HG02884 (cell line): ENCODE measurements around the gene ISYNA1.

Experiments
- ATAC-seq: cut with Tn5 transposase; IDR thresholded peaks from one replicate; pipeline ENCODE4 v1.9.1; 2021; ENCODE audit warnings: mild to moderate bottlenecking, moderate library complexity; ENCODE audit not compliant: unreplicated experiment

ISYNA1 gene

DNA sequence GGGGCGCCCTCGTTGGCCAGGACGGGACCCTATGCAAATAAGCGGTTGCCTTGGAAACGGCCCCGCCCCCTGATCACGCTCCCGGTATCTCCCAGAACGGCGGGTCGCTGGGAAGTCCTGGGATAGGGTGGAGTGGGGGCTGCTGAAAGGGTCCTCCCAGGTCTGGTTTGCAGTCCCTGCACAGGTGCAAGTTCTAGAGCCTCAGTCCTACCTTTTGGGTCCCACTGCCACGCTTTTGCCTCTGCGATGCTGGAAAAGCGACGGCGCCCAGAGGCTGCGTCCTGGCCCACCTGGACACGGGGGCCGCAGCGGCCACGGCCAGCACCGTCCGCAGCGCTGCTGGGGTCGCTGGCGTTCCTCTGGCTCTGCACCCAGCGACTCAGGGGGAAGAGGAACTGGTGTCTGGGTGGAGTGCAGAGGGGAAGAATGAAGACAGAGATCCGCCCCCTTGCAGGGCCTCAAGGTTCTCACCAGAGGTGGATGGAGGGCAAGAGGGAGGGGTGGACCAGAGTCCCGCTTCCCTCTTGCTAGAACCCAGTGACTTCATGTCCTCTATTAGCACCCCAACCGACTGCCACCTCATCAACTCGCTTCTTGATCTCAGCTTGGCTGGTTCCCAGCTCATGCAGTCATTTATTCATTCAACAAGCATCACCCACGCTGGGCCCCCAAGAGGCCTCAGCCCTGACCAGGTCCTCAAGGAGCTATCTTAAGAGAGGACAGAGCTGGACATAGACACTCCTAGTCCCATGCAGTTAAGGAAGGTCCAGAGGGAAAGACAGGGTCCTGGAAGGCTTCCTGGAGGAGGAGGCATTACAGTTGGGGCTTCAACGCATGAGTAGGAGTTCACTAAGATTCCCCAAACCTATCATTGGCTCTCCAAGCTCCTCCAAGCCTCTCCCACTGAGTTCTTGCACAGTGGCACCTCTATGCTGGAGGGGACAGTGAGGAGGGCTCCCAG is 40.4 kb downstream of the ISYNA1 start, which contains the start of gene LRRC25:
Gene LRRC25 (minus strand): TSS at position 381 of the 961 bp plus-strand sequence. CDS start 659 bp downstream, outside the sequence.
- no peak for ATAC-seq

GRCh38 chr19:18396471-18397241 is 41.3 kb downstream of the ISYNA1 start:
- ATAC-seq, result no peak

GRCh38 chr19:18393836-18394235 is 44.1 kb downstream of the ISYNA1 start:
- no peak for ATAC-seq

- no peak for ATAC-seq
Measured at GRCh38 chr19:18392926-18393325, 45.0 kb downstream of the ISYNA1 start.

GRCh38 chr19:18392417-18392816 is 45.5 kb downstream of the ISYNA1 start:
- no peak for ATAC-seq

DNA sequence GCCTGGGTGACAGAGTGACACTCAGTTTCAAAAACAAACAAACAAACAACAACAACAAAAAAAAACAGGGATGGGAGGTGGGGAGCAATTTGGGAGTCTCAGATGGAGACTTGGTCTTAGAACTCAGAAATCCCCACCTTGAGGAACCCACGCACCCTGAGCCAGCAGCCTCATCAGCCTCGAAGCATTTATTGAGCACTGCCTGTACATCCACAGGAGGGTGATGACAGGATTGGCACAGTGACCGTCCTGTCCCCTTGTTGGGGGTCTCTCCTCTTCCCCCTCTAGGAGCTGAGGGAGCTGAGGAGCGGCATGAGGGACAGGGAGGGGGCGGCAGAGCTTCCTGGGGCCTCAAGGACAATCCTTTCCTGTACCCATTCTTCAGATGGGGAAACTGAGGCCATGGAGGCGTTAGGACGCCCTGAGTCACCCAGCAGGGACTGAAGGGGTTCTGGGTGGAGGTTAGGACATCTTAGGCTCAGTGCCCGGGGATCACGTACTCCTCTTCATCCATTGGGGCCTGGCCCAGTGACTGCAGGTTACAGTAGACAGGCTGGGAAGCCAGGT is 46.3 kb downstream of the ISYNA1 start:
- no peak for ATAC-seq

DNA sequence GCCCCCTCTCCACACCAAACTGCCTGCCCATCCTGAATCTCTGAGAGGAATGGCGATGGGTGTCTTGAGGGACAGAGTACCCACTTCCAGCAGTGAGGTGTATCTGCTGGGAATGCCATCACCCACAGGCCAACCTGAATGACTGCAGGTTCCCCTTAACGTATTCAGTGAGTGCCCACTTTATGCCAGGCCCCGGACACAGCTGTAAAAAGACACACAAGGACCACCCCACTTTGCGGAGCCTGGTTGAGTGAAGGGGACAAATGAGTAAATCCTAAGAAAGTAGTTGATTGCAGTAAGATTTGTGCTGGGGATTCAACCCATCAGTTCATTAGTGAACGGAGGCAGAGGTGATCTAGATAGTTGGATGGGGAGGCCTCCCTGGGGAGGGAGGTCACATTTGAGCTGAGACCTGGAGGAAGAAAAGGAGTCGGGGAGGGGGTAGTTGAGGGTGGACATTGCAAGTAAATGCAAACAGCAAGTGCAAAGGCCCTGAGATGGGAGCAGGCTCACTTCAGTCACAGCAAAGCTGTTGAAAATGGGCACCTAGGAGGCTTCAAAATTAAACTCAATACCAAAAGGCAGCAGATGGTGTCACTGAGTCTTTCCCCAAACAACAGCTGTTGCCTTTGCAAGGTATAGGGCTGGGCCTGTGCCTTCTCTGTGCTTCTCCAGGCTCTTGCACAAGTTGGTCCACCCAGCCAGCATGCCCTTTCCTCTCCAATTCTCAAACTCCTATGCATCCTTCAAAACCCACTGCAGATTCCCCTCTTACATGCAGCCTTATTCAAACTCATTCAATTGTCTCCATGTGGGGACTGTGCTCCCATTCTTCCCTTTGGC is 47.6 kb downstream of the ISYNA1 start:
- ATAC-seq, result no peak

DNA sequence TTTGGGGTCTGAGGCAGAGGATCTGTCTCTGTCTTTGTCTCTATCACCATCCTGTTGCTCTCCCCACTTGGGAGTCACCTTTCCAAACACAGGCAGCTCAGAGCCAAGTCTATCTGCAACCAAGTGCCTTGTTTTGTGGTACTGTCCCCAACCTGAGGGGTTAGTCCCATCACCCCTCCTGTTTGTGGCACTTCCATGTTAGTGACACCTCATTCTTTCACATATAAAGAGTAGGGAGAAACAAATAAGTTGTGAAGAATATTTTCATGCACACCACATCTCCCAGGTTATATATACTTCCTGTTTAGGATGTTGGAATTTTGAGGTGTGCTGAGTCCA is 48.2 kb downstream of the ISYNA1 start:
- no peak for ATAC-seq

- ATAC-seq, result no peak
Measured at GRCh38 chr19:18388960-18389725, 48.8 kb downstream of the ISYNA1 start.

DNA sequence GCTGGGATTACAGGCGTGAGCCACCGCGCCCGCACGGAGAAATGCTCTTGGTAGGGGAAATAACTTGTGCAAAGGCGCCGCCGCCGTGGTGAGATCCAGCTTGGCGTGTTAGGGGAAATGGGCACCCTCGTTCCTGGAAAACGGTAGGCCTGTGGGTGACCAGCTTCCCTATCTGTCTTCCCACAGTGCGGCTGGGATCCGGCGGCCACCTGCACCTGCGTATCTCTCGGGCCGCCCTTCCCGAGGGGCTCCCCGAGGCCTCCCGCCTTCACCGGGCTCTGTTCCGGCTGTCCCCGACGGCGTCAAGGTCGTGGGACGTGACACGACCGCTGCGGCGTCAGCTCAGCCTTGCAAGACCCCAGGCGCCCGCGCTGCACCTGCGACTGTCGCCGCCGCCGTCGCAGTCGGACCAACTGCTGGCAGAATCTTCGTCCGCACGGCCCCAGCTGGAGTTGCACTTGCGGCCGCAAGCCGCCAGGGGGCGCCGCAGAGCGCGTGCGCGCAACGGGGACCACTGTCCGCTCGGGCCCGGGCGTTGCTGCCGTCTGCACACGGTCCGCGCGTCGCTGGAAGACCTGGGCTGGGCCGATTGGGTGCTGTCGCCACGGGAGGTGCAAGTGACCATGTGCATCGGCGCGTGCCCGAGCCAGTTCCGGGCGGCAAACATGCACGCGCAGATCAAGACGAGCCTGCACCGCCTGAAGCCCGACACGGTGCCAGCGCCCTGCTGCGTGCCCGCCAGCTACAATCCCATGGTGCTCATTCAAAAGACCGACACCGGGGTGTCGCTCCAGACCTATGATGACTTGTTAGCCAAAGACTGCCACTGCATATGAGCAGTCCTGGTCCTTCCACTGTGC is 49.6 kb downstream of the ISYNA1 start:
- no peak for ATAC-seq

DNA sequence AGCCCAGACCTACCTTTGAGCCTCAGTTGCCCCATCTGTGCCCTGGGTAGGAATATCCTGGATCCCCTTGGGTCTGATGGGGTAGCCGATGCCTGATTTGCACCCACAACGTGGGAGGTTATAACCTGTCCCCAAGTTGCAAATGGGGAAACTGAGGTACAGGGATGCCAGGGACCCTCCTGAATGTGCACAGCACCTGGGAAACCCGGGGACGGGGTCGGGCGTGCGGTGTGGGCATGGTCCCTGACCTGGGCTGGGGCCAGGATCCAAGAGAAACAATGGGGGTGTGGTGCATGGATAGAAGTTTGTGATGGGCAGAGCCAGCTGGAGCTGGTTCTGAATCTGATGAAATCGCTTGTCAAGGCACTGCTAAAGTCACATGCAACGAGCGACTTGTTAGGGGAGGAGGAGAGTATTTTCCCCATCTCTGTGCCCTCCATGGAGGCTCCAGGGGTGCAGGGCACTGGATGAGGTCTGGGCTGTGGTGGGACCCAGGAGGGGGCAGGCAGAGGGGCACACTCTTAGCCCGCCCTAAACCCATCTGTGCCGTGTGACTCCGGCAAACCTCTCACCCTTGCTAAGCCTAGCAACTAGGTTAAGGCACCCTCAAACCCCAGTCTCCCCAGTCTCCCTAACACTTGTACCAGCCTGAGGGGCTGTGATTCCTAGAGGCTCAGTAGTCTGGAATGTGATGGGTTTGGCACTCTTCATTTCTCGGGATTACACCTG is 51.2 kb downstream of the ISYNA1 start:
- ATAC-seq, result no peak

DNA sequence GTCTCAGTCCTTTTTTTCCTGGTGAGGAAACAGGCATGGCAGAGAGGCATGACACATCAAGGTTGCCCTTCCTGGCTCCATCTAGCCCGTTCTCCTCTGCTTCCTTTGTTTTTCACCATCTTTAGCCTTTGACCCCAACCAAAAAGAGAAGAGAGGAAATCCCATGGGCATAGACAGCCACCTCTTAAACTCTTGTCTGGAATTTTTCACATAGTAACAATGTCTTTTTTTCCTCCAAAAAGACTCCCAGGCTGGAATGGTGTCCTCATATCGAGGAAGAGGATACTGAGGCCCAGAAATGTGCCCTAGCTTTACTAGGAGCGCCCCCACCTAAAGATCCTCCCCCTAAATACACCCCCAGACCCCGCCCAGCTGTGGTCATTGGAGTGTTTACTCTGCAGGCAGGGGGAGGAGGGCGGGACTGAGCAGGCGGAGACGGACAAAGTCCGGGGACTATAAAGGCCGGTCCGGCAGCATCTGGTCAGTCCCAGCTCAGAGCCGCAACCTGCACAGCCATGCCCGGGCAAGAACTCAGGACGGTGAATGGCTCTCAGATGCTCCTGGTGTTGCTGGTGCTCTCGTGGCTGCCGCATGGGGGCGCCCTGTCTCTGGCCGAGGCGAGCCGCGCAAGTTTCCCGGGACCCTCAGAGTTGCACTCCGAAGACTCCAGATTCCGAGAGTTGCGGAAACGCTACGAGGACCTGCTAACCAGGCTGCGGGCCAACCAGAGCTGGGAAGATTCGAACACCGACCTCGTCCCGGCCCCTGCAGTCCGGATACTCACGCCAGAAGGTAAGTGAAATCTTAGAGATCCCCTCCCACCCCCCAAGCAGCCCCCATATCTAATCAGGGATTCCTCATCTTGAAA is 52.0 kb downstream of the ISYNA1 start, which contains the start of gene GDF15:
Gene GDF15 (plus strand): TSS at position 484 of the 868 bp plus-strand sequence. CDS start 32 bp downstream, at position 516.
- ATAC-seq, result no peak

DNA sequence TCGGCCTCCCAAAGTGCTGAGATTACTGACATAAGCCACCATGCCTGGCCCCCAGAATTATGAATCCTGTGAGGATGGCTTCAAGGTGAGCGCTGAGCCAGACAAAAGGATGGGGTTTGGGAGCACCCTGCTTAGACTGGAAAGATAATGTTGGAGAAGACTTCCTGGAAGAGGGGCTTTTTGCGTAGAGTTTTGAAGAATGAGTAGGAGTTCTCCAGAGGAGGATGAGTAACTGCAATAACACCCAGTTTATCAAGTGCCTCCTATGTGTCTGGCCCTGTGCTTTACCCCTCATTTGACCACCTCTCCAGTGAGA is 52.6 kb downstream of the ISYNA1 start:
- no peak for ATAC-seq

DNA sequence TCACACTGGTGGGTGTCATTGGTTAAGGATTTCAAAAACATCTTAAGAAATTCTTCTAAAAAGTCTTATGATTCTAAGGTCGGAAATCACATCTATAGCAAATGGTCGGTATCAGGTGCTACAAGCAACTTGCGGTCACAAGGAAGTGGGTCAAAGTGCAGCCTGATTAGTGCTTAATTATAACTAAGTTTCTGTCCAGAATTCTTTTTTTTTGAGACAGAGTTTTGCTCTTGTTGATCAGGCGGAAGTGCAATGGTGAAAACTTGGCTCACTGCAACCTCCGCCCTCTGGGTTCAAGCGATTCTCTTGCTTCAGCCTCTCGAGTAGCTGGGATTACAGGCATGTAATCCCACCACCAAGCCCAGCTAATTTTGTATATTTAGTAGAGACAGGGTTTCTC is 53.2 kb downstream of the ISYNA1 start:
- ATAC-seq, result no peak
